Activated T-helper 2 cell treated with anti-CD3 and anti-CD28 coated beads, Interferon-gamma antibody, Interleukin-2, Interleukin-4, amounts not matched to agents 10 μg/mL and 5 μg/mL and 100 μg/mL, durations not matched to agents 14 hours and 24 hours and 36 hours (primary cell): ENCODE measurements around the gene CNTNAP2. TPM values are rescaled to one million over a fixed set of nuclear protein-coding genes. Genes with fewer than 3 reads are reported as not detected.

Experiments used
- DNase-seq: peaks from one replicate; pipeline ENCODE4 v3.0.0; 2021; ENCODE audit warnings: low spot score
- H3K27ac Mint-ChIP-seq: one replicate; pipeline ENCODE4 v1.8.0; 2021; ENCODE audit warnings: mixed read lengths
- H3K27me3 Mint-ChIP-seq: one replicate; pipeline ENCODE4 v1.8.0; 2021; ENCODE audit warnings: low read depth, mixed read lengths
- H3K36me3 Mint-ChIP-seq: one replicate; pipeline ENCODE4 v1.8.0; 2021; ENCODE audit warnings: low read depth, mixed read lengths
- H3K4me1 Mint-ChIP-seq: one replicate; pipeline ENCODE4 v1.8.0; 2021; ENCODE audit warnings: low read depth, mixed read lengths
- H3K4me3 Mint-ChIP-seq: one replicate; pipeline ENCODE4 v1.8.0; 2021; ENCODE audit warnings: low read depth, mild to moderate bottlenecking, moderate library complexity, mixed read lengths
- H3K9me3 Mint-ChIP-seq: one replicate; pipeline ENCODE4 v1.8.0; 2021; ENCODE audit warnings: mixed read lengths
- intact Hi-C: fragments of 100-400 bp; cut with micrococcal nuclease; formaldehyde crosslinking; loops from one replicate; pipeline ENCODE4 v1.15.1; 2023
- total RNA-seq: library from RNA; stranded (reverse); gene quantifications from 2 replicates; pipeline ENCODE4 v1.2.3, GENCODE V29; 2022

The CNTNAP2 gene
- total RNA-seq, 1 donor from 2014 or later = not detected

DNA sequence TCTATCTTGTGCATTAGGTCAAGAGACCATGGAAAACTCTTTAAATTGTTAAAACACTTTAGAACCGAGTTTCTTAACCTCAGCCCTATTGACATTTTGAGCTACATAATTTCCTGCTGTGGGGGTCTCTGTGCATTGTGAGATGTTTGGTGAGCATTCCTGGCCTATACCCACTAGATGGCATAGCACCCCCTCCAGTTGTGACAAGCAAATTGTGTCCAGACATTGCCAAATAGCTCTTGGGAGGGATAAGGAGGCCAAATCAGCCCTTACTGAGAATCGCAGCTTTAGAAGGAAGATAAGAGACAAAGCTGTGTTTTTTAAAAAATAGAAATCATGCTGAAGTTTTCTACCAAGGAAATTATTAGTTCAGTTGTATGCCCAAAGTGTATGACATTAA is 1315.5 kb downstream of the CNTNAP2 start:
- Mint-ChIP-seq H3K4me1 (no peaks in the 10 kb centered on the region), H3K27me3 (no peaks in the 10 kb centered on the region), H3K27ac (no peak overlapping the region), H3K4me3 (no peak overlapping the region), H3K36me3 (no peaks in the 10 kb centered on the region), H3K9me3 (peaks cover 16% of the 10 kb centered on the region)
- DNase-seq = no peak
- intact Hi-C loops = no loop called here

DNA sequence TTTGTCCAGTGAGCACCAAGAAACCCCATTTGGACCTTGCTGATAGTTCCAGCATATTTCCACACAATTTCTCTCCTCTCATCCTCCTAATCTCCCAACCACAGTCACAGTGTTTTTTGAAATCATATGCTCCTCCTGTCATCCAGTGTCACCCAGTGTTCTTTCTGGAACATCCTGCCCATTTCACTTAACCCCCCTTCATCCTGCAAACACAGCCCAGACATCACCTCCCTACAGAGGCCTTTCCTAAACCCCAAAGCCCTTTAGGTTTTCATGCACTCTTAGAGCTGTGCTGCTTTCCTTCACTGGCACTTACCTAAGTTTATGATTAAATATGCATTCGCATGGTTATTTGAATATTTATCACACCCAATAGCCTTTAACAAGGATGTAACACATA is 1316.0 kb downstream of the CNTNAP2 start:
- DNase-seq = no peak
- Mint-ChIP-seq H3K36me3 (no peaks in the 10 kb centered on the region), H3K27me3 (no peaks in the 10 kb centered on the region), H3K4me1 (no peaks in the 10 kb centered on the region), H3K9me3 (peaks cover 13% of the 10 kb centered on the region), H3K4me3 (no peak overlapping the region), H3K27ac (no peak overlapping the region)
- intact Hi-C loops = no loop called here

DNA sequence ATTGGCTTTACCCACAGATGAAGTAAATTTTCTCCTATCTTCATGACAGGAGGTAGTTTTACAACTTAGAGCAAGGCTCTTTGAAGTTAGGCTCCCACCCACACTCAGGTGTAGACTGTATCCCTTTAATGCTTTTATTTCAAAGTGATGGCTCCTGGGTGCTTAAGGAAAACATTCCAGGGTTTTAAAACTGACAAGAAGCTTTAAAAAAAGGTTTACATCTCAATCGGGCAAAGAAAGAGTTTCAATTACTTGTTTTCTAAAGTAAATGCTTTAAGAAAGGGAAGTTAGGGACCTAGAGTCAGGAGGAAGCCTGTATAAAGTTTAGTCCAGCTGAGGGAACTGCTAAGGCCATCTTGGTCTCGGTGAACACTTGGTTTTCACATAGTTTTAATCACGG is 1320.1 kb downstream of the CNTNAP2 start:
- H3K27ac Mint-ChIP-seq = no peak overlapping the region
- no peaks in the 10 kb centered on the region for H3K36me3 Mint-ChIP-seq
- no peaks in the 10 kb centered on the region for H3K4me1 Mint-ChIP-seq
- intact Hi-C loops = no loop called here
- no peak for DNase-seq
- no peaks in the 10 kb centered on the region for H3K27me3 Mint-ChIP-seq
- no peak overlapping the region for H3K4me3 Mint-ChIP-seq
- peaks cover 33% of the 10 kb centered on the region for H3K9me3 Mint-ChIP-seq

DNA sequence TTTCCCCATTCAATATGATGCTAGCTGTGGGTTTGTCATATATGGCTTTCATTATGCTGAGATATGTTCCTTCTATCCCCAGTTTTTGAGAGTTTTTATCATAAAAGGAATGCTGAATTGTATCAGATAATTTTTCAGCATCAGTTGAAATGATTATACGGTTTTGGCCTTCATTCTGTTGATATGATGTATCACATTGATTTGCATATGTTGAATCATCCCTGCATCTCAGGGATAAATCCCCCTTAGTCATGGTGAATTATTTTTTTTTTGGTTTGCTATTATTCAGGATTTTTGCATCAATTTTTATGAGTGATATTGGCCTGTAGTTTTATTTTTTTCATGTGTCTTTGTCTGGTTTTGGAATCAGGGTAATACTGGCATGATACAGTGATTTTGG is 1321.6 kb downstream of the CNTNAP2 start:
- intact Hi-C loops = no loop called here
- H3K4me1 Mint-ChIP-seq = no peaks in the 10 kb centered on the region
- H3K36me3 Mint-ChIP-seq = no peaks in the 10 kb centered on the region
- peaks cover 30% of the 10 kb centered on the region for H3K9me3 Mint-ChIP-seq
- no peak for DNase-seq
- no peak overlapping the region for H3K4me3 Mint-ChIP-seq
- H3K27me3 Mint-ChIP-seq = no peaks in the 10 kb centered on the region
- H3K27ac Mint-ChIP-seq = no peak overlapping the region

DNA sequence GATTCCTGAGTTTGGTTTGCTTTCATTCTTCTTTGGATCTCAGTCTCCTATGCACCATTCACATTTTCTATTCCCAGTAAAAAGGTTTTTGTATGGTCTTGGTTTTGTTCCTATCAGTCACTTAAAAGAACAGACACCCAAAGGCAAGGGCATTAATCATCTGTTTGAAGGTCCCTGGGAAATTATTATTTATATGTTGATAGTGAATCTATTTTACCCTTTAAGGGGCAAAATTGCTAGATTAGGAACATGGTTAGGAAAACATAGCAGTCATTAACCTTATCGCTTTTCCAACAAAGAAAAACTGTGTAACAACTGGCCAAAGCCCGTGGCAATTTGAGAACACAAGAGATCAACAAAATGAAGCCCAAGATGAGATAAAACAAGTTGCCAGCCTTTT is 1327.3 kb downstream of the CNTNAP2 start:
- no peak for DNase-seq
- no peaks in the 10 kb centered on the region for H3K36me3 Mint-ChIP-seq

DNA sequence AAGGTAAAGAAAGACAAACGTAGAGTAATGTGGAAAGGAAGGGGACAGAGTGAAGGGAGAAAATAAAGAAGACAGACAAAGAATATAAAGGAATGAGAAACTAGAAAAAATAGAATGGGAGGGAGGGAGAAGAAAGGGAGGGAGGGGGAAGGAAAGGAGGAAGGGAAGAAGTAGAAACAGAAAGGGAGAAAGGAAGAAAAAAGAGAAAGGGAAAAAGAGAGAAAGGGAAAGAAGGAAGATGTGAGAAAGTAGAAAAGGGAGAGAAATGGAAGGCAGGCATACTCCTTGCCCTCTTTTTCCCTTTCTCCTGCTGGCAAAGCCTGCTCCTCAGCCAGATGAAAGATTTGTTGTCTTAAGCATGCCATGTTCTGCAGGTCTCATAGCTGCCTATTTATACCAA is 1336.2 kb downstream of the CNTNAP2 start:
- peaks cover 14% of the 10 kb centered on the region for H3K9me3 Mint-ChIP-seq
- H3K27ac Mint-ChIP-seq = no peak overlapping the region
- H3K27me3 Mint-ChIP-seq = no peaks in the 10 kb centered on the region
- H3K4me1 Mint-ChIP-seq = no peaks in the 10 kb centered on the region
- no peaks in the 10 kb centered on the region for H3K36me3 Mint-ChIP-seq
- H3K4me3 Mint-ChIP-seq = no peak overlapping the region
- no peak for DNase-seq
- intact Hi-C loops = no loop called here

More for the DNA sequence above, 1327.3 kb downstream of the CNTNAP2 start:
- Mint-ChIP-seq H3K27me3 (no peaks in the 10 kb centered on the region), H3K4me3 (no peak overlapping the region), H3K27ac (no peak overlapping the region), H3K9me3 (peaks cover 38% of the 10 kb centered on the region), H3K4me1 (no peaks in the 10 kb centered on the region)
- intact Hi-C loops = no loop called here

DNA sequence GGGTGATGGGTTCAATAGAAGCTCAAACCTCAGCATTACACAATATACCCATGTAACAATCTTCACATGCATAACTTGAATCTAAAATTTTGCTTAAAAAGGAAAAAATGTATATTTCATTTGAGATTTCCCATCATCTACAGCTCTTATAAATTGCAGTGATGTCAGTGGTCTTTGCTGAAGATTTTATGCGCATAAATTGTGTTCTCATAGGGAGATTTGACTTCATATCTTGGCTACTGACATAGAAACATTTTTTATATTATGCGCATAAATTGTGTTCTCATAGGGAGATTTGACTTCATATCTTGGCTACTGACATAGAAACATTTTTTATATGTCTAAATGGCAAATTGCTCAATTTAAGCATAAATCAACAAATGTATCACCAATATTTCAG is 1348.6 kb downstream of the CNTNAP2 start:
- Mint-ChIP-seq H3K4me3 (no peak overlapping the region), H3K36me3 (no peaks in the 10 kb centered on the region), H3K9me3 (peaks cover 29% of the 10 kb centered on the region), H3K4me1 (no peaks in the 10 kb centered on the region), H3K27me3 (no peaks in the 10 kb centered on the region), H3K27ac (no peak overlapping the region)
- intact Hi-C loops = no loop called here
- no peak for DNase-seq

DNA sequence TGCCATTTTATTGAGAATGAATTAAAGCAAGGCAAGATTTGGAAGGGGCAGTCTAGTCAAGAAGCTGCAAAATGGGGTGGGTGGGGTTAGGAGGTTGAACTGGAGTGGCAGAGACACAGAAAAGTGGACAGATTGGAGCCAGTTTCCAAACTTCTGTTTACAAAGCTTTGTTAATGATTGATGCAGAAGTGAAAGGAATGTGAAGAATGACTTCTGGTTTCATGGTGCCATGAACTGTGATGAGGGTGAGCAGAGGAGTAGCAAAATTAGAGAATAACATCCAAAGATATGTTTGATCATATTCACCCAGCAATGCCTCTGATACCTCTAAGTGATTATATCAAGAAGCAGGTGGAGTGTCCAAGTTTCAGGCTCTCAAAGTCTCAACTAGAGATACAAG is 1356.0 kb downstream of the CNTNAP2 start:
- Mint-ChIP-seq H3K27me3 (no peaks in the 10 kb centered on the region), H3K27ac (no peak overlapping the region), H3K4me1 (no peaks in the 10 kb centered on the region), H3K36me3 (no peaks in the 10 kb centered on the region), H3K4me3 (no peak overlapping the region), H3K9me3 (peaks cover 47% of the 10 kb centered on the region)
- intact Hi-C loops = no loop called here
- no peak for DNase-seq

DNA sequence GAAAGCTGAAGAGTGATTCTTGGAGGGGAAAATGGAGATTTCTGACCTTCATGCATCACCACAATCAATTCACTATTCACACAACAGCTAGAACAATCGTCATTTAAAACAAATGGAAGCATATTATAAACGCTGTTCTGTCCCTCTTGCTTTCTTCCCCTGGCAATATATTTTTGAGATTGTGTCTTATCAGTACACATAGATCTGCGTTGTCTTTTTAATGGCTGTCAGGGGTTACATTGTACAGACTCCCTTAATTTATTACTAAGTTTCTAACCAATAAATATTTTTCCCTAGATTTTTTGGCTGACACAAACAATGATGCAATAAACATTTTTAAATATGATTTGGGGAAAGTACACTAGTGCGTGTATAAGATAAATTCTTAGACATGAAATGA is 1358.3 kb downstream of the CNTNAP2 start:
- peaks cover 38% of the 10 kb centered on the region for H3K9me3 Mint-ChIP-seq
- H3K4me3 Mint-ChIP-seq = no peak overlapping the region
- no peaks in the 10 kb centered on the region for H3K4me1 Mint-ChIP-seq
- no peaks in the 10 kb centered on the region for H3K36me3 Mint-ChIP-seq
- H3K27me3 Mint-ChIP-seq = no peaks in the 10 kb centered on the region
- intact Hi-C loops = no loop called here
- no peak overlapping the region for H3K27ac Mint-ChIP-seq
- DNase-seq = no peak

DNA sequence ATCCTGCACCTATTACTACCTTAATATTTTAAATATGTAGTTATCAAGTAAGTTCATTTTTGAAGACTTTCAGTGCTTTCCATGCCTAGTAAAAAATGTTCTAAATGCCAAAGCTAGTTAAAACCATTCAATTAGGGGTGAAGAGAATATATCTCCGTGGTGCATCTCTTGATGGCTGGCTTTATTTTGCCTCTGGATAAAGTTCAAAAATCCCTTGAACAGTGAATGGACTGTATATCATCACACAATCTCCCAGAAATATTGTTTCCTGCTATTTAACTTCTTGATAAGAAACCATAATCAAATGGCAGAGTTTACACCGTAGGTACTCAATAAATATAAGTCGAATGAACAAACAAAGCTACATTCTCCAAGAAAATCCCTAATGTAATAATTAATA is 1360.9 kb downstream of the CNTNAP2 start:
- H3K27me3 Mint-ChIP-seq = no peaks in the 10 kb centered on the region
- DNase-seq = no peak
- H3K4me1 Mint-ChIP-seq = no peaks in the 10 kb centered on the region
- H3K36me3 Mint-ChIP-seq = no peaks in the 10 kb centered on the region
- peaks cover 15% of the 10 kb centered on the region for H3K9me3 Mint-ChIP-seq
- intact Hi-C loops = no loop called here
- no peak overlapping the region for H3K27ac Mint-ChIP-seq
- no peak overlapping the region for H3K4me3 Mint-ChIP-seq

DNA sequence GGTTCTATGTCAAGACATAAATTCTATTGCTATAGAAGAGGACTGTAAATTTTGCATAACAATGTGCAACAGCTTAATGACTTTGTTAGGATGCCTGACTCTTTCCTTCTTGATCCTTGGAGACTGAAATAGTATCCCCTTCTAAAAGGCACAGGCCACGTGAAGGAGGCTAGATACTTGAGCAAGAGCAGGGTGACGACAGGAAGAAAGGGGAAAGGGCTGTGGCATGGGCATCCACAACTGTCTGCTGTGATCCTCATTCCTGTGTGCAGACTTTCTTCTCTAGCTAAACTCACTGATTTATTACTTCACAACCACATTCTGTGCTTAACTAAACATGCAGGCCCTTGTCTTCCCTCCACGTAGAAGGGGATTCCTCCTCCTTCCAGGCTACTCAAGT is 1362.2 kb downstream of the CNTNAP2 start:
- Mint-ChIP-seq H3K4me1 (no peaks in the 10 kb centered on the region), H3K27me3 (no peaks in the 10 kb centered on the region), H3K36me3 (no peaks in the 10 kb centered on the region), H3K4me3 (no peak overlapping the region), H3K27ac (no peak overlapping the region), H3K9me3 (peaks cover 10% of the 10 kb centered on the region)
- intact Hi-C loops = no loop called here
- no peak for DNase-seq

DNA sequence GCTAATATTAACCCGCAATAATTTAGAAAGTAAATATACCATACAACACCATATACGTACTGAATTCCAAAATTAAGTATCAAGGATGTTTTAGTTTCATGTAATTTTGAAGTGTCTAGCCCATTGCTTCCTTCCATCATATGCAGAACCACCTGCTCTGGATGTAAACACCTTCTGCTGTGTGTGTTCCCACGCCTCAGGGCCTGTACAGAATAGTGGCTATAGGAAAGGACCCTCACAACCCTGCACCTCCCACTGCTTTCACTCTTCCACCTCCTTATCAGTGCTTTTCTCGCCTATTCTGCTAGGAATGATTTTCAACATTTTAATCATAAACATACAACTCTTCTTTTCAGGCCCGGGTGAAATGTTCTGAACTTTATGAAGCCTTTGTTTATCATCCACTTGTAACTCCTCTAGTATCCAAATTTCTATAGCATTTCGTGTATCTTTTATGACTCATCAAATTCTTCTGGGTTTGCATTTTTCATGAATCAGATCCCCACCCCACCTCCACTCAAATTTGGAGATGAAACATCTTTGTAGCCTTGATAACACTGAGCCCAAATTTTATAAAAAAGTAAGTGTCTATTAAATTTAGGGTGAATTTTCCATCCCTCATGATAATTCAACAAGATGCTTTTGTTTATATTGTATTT is 1367.2 kb downstream of the CNTNAP2 start:
- H3K36me3 Mint-ChIP-seq = no peaks in the 10 kb centered on the region
- no peaks in the 10 kb centered on the region for H3K27me3 Mint-ChIP-seq
- peaks cover 8% of the 10 kb centered on the region for H3K9me3 Mint-ChIP-seq
- no peak overlapping the region for H3K4me3 Mint-ChIP-seq
- DNase-seq = no peak
- H3K27ac Mint-ChIP-seq = no peak overlapping the region
- intact Hi-C loops = no loop called here
- H3K4me1 Mint-ChIP-seq = no peaks in the 10 kb centered on the region

DNA sequence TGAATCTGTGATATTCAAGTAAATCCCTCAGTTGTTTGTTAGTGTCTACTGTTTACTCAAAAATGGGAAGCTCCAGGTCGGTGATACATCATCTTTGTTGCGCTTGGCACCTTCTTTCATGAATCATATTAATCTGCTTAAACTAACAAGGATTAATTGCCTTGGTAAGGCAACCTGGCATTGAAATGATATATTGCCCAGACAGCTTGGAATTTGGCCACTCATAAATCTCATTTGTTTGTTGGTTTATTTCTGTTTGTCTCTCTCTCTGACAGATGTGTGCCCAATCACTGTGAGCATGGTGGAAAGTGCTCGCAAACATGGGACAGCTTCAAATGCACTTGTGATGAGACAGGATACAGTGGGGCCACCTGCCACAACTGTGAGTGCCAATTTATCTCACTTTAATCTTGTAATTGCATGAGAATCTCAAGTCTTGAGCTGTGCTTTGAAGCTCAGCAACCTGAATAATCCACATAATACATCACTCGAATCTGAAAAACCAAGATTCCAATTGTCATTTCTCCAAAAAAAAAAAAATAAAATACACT is 1369.1 kb downstream of the CNTNAP2 start:
- H3K4me3 Mint-ChIP-seq = no peak overlapping the region
- H3K27me3 Mint-ChIP-seq = no peaks in the 10 kb centered on the region
- no peak overlapping the region for H3K27ac Mint-ChIP-seq
- H3K9me3 Mint-ChIP-seq = peaks cover 8% of the 10 kb centered on the region
- no peaks in the 10 kb centered on the region for H3K36me3 Mint-ChIP-seq
- intact Hi-C loops = no loop called here
- DNase-seq = no peak
- H3K4me1 Mint-ChIP-seq = no peaks in the 10 kb centered on the region

DNA sequence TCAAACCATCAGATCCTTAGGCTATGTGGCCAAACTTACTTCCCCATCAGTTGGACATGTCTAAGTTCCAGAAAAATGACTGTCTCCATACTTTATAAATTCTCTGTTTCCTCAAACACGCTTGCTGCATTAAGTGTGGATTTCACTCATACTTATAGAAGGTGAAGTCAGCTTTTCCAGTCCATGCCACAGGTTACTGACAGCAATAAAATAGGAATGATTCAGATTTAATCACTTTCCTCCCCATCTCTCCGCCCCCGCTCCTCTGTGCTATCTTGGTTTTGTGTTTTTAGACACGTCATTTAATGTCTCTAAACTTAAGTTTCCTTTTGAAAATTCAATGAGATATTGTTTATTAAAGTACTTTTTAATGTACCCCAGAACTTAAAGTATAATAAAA is 1376.0 kb downstream of the CNTNAP2 start:
- no peak for DNase-seq
- Mint-ChIP-seq H3K4me1 (no peaks in the 10 kb centered on the region), H3K27me3 (no peaks in the 10 kb centered on the region), H3K36me3 (no peaks in the 10 kb centered on the region), H3K27ac (no peak overlapping the region), H3K4me3 (no peak overlapping the region), H3K9me3 (peaks cover 17% of the 10 kb centered on the region)
- intact Hi-C loops = no loop called here
